GM12864 (cell line): ENCODE data around the gene SAMD13.

Experiments
- DNase-seq: peaks from one replicate; pipeline ENCODE4 v3.0.0-alpha.2; 2011; ENCODE audit warnings: low read depth
- H3K4me3 ChIP-seq: 2 replicates; pipeline ENCODE4 v1.5.1; 2011; ENCODE audit warnings: mild to moderate bottlenecking, low read depth, low read length, control low read depth
- TF ChIP-seq, protein P1 (sequence below): IDR thresholded peaks from 2 replicates; pipeline ENCODE4 v1.5.1; 2011; ENCODE audit warnings: low read depth, mild to moderate bottlenecking, moderate library complexity, low read length, control low read depth, inconsistent platforms; ENCODE audit errors: missing control alignments

The SAMD13 gene

DNA sequence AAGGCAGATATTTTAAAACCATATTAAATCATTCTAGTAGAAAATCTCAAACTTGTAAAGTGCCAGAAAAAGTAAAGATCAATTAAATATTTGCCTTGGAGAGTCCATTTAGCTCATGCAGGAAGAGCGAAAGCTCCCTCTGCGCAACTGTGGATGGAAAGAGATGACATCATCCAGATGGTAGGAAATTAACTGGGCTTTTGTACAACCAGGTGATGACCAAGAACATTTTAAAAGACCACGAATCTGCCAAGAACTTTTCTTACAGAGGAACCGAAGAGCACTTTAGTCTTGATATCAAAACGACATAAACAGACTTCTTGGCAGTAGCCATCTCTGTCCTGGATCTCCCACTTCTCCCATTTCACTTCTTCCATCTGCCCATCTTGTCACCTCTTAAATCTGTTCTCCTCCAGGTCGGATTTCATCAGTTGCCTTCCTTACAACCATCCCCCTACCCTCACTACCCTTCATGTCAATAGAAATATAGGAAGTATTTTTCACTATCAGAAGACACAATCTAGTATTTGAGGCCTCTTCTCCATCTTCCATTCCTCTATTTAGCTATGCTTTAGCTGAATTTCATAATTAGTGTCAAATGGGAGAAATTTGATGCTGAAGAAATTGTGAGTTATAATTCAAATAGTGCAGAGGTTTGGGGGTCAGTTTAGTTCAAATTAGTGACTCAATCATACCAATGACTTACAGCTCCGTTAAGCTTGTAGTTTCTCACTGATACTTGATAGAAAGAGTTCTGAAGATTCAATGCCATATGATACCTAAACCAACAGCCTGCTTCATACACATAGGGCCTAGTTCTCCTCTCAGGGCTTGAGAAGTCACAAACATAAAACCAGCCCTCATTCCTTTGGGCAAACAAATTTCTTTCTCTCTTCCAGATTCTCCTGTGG, 74.7 kb downstream of the SAMD13 start:
- H3K4me3 ChIP-seq = no peak overlapping the region
- TF ChIP-seq, protein P1, sequence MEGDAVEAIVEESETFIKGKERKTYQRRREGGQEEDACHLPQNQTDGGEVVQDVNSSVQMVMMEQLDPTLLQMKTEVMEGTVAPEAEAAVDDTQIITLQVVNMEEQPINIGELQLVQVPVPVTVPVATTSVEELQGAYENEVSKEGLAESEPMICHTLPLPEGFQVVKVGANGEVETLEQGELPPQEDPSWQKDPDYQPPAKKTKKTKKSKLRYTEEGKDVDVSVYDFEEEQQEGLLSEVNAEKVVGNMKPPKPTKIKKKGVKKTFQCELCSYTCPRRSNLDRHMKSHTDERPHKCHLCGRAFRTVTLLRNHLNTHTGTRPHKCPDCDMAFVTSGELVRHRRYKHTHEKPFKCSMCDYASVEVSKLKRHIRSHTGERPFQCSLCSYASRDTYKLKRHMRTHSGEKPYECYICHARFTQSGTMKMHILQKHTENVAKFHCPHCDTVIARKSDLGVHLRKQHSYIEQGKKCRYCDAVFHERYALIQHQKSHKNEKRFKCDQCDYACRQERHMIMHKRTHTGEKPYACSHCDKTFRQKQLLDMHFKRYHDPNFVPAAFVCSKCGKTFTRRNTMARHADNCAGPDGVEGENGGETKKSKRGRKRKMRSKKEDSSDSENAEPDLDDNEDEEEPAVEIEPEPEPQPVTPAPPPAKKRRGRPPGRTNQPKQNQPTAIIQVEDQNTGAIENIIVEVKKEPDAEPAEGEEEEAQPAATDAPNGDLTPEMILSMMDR = no peak
- DNase-seq = no peak

- no peak overlapping the region for H3K4me3 ChIP-seq
- TF ChIP-seq, protein P1 = no peak
- DNase-seq = no peak
Observed at GRCh38 chr1:84377480-84378095, 76.1 kb downstream of the SAMD13 start.

DNA sequence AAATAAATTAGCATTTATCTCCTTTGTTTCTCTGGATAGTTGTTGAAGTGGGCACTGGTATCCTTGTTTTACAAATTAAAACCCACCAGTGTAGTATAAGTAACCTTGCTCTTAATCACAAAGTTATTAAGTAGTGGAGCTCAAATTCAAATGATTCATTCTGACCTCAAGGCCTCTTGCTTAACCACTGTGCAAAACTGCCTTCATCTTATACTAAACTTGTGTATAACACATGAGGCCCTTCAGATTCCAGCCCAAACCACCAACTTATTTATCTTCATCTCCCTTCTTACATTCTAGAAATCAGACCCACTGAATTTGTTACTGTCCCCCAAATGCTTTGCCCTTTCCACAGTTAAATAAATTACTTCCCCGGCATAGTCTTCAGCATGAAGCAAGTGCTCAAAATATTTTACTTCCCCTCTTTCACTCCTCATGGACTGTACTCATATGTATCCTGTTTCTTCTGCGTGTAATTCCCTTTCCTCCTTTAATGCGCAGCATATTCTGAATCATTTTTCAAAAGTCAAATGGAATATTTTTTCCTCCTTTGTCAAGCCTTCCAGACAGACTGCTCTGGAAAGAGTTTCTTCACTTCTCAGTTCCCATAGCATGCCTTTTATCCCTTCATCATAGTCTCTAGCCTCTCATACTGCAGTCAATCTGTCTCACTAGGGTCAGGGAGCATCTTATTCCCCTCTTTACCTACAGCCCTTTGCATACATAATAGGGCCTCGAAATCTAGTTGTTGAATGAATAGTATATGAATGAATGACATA, 77.8 kb downstream of the SAMD13 start:
- DNase-seq = no peak
- TF ChIP-seq, protein P1 = no peak
- H3K4me3 ChIP-seq = no peak overlapping the region

- DNase-seq = no peak
- TF ChIP-seq, protein P1 = no peak
Observed at GRCh38 chr1:84379917-84380180, 78.3 kb downstream of the SAMD13 start.

GRCh38 chr1:84382127-84382526, 80.6 kb downstream of the SAMD13 start:
- no peak overlapping the region for H3K4me3 ChIP-seq
- no peak for DNase-seq
- TF ChIP-seq, protein P1 = no peak

More at GRCh38 chr1:84379917-84380180, 78.3 kb downstream of the SAMD13 start:
- H3K4me3 ChIP-seq = no peak overlapping the region

GRCh38 chr1:84385347-84385746, 83.8 kb downstream of the SAMD13 start:
- TF ChIP-seq, protein P1 = no peak
- no peak overlapping the region for H3K4me3 ChIP-seq
- no peak for DNase-seq
